IMR-90 (cell line): ENCODE data around the gene PEX10. TPM values are rescaled to one million over a fixed set of nuclear protein-coding genes. Genes with fewer than 3 reads are reported as not detected.

Experiments used
- ATAC-seq: fragments of 200-7000 bp; cut with Tn5 transposase; 2 replicates; pipeline ENCODE4 v1.9.1; 2020; ENCODE audit warnings: low read depth, mild to moderate bottlenecking, moderate library complexity
- BruUV-seq: library from RNA; stranded (reverse); fragments of 400-500 nt; replicated peaks from 2 replicates; lab custom pipeline; 2021; lab: Mats Ljungman, UMichigan
- CTCF ChIA-PET: fragments of 300-600 bp; formaldehyde crosslinking; extraction: SDS; loops from one replicate; lab custom pipeline; 2021; ENCODE audit warnings: antibody characterized with exemption; lab: Yijun Ruan, JAX
- POLR2A ChIA-PET: fragments of 300-600 bp; sonication (Branson Sonifier 250); formaldehyde crosslinking; loops from one replicate; lab custom pipeline; 2022; ENCODE audit warnings: antibody characterized with exemption; ENCODE audit not compliant: unreplicated experiment; lab: Charles Lee
- DNase-seq: peaks from one replicate; pipeline ENCODE4 v3.0.0; 2013
- H2AFZ ChIP-seq: replicated peaks from 2 replicates; pipeline ENCODE3; 2013; ENCODE audit warnings: low read length, mild to moderate bottlenecking; ENCODE audit not compliant: poor library complexity
- H2AK5ac ChIP-seq: 2 replicates; pipeline ENCODE4 v1.6.1; 2013; ENCODE audit warnings: low read depth, low read length, inconsistent platforms
- H2AK9ac ChIP-seq: replicated peaks from 2 replicates; pipeline ENCODE3; 2013; ENCODE audit warnings: mild to moderate bottlenecking, low read depth, low read length, moderate library complexity; ENCODE audit not compliant: poor library complexity
- H2BK120ac ChIP-seq: 2 replicates; pipeline ENCODE4 v1.6.1; 2013; ENCODE audit warnings: low read depth, low read length, inconsistent platforms
- H2BK15ac ChIP-seq: 3 replicates; pipeline ENCODE4 v1.6.1; 2013; ENCODE audit warnings: low read depth, low read length, inconsistent platforms
- H2BK20ac ChIP-seq: 2 replicates; pipeline ENCODE4 v1.6.1; 2013; ENCODE audit warnings: low read depth, mild to moderate bottlenecking, inconsistent platforms, low read length, moderate library complexity
- H2BK5ac ChIP-seq: 2 replicates; pipeline ENCODE4 v1.6.1; 2013; ENCODE audit warnings: mild to moderate bottlenecking, low read depth, low read length, inconsistent platforms; ENCODE audit not compliant: poor library complexity, severe bottlenecking
- H3K14ac ChIP-seq: replicated peaks from 2 replicates; pipeline ENCODE4 v1.6.1; 2013; ENCODE audit warnings: low read depth, low read length, inconsistent platforms
- H3K18ac ChIP-seq: 2 replicates; pipeline ENCODE4 v1.6.1; 2013; ENCODE audit warnings: low read depth, low read length, control low read depth
- H3K23ac ChIP-seq: 2 replicates; pipeline ENCODE4 v1.6.1; 2013; ENCODE audit warnings: low read depth, low read length, inconsistent platforms
- H3K27ac ChIP-seq: 2 replicates; pipeline ENCODE4 v1.5.1; 2013; ENCODE audit warnings: mild to moderate bottlenecking, control low read depth, low read length; ENCODE audit not compliant: insufficient read depth
- H3K27me3 ChIP-seq: 2 replicates; pipeline ENCODE4 v1.6.1; 2013; ENCODE audit warnings: low read length; ENCODE audit not compliant: control insufficient read depth, insufficient read depth
- H3K36me3 ChIP-seq: 2 replicates; pipeline ENCODE4 v1.6.1; 2013; ENCODE audit warnings: low read length, mixed read lengths; ENCODE audit not compliant: control insufficient read depth, insufficient read depth
- H3K4ac ChIP-seq: 2 replicates; pipeline ENCODE4 v1.6.1; 2013; ENCODE audit warnings: low read depth, low read length, inconsistent platforms
- H3K4me1 ChIP-seq: 2 replicates; pipeline ENCODE4 v1.6.1; 2013; ENCODE audit warnings: low read length, mixed read lengths; ENCODE audit not compliant: control insufficient read depth, insufficient read depth
- H3K4me2 ChIP-seq: 2 replicates; pipeline ENCODE4 v1.6.1; 2013; ENCODE audit warnings: low read depth, mild to moderate bottlenecking, control low read depth, low read length, moderate library complexity
- H3K4me3 ChIP-seq: 2 replicates; pipeline ENCODE4 v1.5.1; 2013; ENCODE audit warnings: low read depth, mild to moderate bottlenecking, control low read depth, low read length, moderate library complexity; ENCODE audit not compliant: insufficient read depth
- H3K56ac ChIP-seq: 2 replicates; pipeline ENCODE4 v1.6.1; 2013; ENCODE audit warnings: low read length, inconsistent platforms; ENCODE audit not compliant: insufficient read depth; ENCODE audit errors: extremely low read depth
- H3K79me1 ChIP-seq, 2 experiments: 2 replicates each; pipeline ENCODE4 v1.6.1; 2013; ENCODE audit warnings: low read length in 2 of 2, inconsistent platforms in 1 of 2, low read depth in 1 of 2
- H3K9ac ChIP-seq: 2 replicates; pipeline ENCODE4 v1.6.1; 2013; ENCODE audit warnings: low read depth, low read length, control low read depth
- H3K9me1 ChIP-seq: 2 replicates; pipeline ENCODE4 v1.6.1; 2013; ENCODE audit warnings: low read length, inconsistent platforms; ENCODE audit not compliant: insufficient read depth
- H3K9me3 ChIP-seq: 2 replicates; pipeline ENCODE4 v1.6.1; 2013; ENCODE audit warnings: low read length; ENCODE audit not compliant: control insufficient read depth, insufficient read depth
- H4K20me1 ChIP-seq: 2 replicates; pipeline ENCODE4 v1.6.1; 2013; ENCODE audit warnings: low read length, inconsistent platforms; ENCODE audit not compliant: insufficient read depth
- H4K5ac ChIP-seq: 2 replicates; pipeline ENCODE4 v1.6.1; 2013; ENCODE audit warnings: mild to moderate bottlenecking, low read depth, low read length, control low read depth
- H4K8ac ChIP-seq, 2 experiments: 2 replicates each; pipeline ENCODE4 v1.6.1; 2013; ENCODE audit warnings: low read depth in 2 of 2, low read length in 2 of 2, control low read depth in 1 of 2, inconsistent platforms in 1 of 2
- H4K91ac ChIP-seq: 2 replicates; pipeline ENCODE4 v1.6.1; 2013; ENCODE audit warnings: low read depth, low read length, inconsistent platforms; ENCODE audit not compliant: insufficient read depth
- BHLHE40 ChIP-seq: fragments of 150-350 bp; IDR thresholded peaks from 2 replicates; pipeline ENCODE4 v1.6.1; 2016; ENCODE audit warnings: mild to moderate bottlenecking, low read depth, low read length
- CEBPB ChIP-seq: IDR thresholded peaks from 2 replicates; pipeline ENCODE4 v1.6.1; 2012; ENCODE audit warnings: low read depth, low read length, improper control_type of control experiment
- CHD1 ChIP-seq: IDR thresholded peaks from 2 replicates; pipeline ENCODE4 v1.6.1; 2012; ENCODE audit warnings: low read depth, low read length, improper control_type of control experiment
- FOS ChIP-seq: fragments of 150-350 bp; IDR thresholded peaks from 2 replicates; pipeline ENCODE4 v1.6.1; 2016; ENCODE audit warnings: low read depth, low read length
- MAFK ChIP-seq: IDR thresholded peaks from 2 replicates; pipeline ENCODE4 v1.6.1; 2012; ENCODE audit warnings: low read depth, low read length, improper control_type of control experiment
- MXI1 ChIP-seq: IDR thresholded peaks from 2 replicates; pipeline ENCODE4 v1.6.1; 2012; ENCODE audit warnings: low read depth, mild to moderate bottlenecking, low read length, moderate library complexity, borderline replicate concordance
- POLR2A ChIP-seq: IDR thresholded peaks from 2 replicates; pipeline ENCODE4 v1.6.1; 2012; ENCODE audit warnings: mild to moderate bottlenecking, low read depth, low read length
- RAD21 ChIP-seq: IDR thresholded peaks from 2 replicates; pipeline ENCODE4 v1.6.1; 2012; ENCODE audit warnings: low read length, improper control_type of control experiment
- RCOR1 ChIP-seq: IDR thresholded peaks from 2 replicates; pipeline ENCODE4 v1.6.1; 2012; ENCODE audit warnings: mild to moderate bottlenecking, low read length, improper control_type of control experiment; ENCODE audit not compliant: insufficient replicate concordance
- RFX5 ChIP-seq: IDR thresholded peaks from 2 replicates; pipeline ENCODE4 v1.8.0; 2012; ENCODE audit warnings: low read depth, mild to moderate bottlenecking, low read length, moderate library complexity
- SMC3 ChIP-seq: fragments of 150-350 bp; IDR thresholded peaks from 2 replicates; pipeline ENCODE4 v1.6.1; 2016; ENCODE audit warnings: low read depth, mild to moderate bottlenecking, antibody characterized with exemption, low read length, moderate library complexity
- WGBS, 2 experiments: methylation state at CpG; one replicate each; pipeline versions ENCODE4 v1.1.5 to v1.1.7; 2013; ENCODE audit warnings: missing lambda C conversion rate in 2 of 2; ENCODE audit not compliant: insufficient read length in 1 of 2; ENCODE audit errors: extremely low coverage in 2 of 2; 5-methylcytosine and 5-hydroxymethylcytosine counted together
- dilution Hi-C: fragments of 300-500 bp; cut with HindIII; formaldehyde crosslinking; loops from one replicate; pipeline ENCODE4 v1.14.3; 2018; ENCODE audit warnings: low sequenced_read_pairs; ENCODE audit not compliant: unreplicated experiment
- in situ Hi-C: fragments of 300-500 bp; cut with MboI; formaldehyde crosslinking; loops from 3 replicates; pipeline ENCODE4 v1.14.3; 2019; ENCODE audit warnings: low sequenced_read_pairs, inconsistent platforms, mixed read lengths
- intact Hi-C: fragments of 100-400 bp; cut with micrococcal nuclease; formaldehyde crosslinking; loops from 2 replicates; pipeline ENCODE4 v1.10.0; 2022
- polyA plus RNA-seq, 3 experiments: library from polyadenylated mRNA; depleted of rRNA; stranded (reverse); fragments of >200 nt; gene quantifications; 2 replicates each; pipeline ENCODE4 v1.2.3, GENCODE V29; 2012; ENCODE audit warnings: low replicate concordance in 1 of 3
- total RNA-seq: library from RNA; depleted of rRNA; stranded (reverse); fragments of >200 nt; gene quantifications from 2 replicates; pipeline ENCODE4 v1.2.3, GENCODE V29; 2012
- TF ChIP-seq, protein P1 (sequence below): fragments of 150-350 bp; IDR thresholded peaks from 2 replicates; pipeline ENCODE4 v1.6.1; 2016; ENCODE audit warnings: low read depth, mild to moderate bottlenecking, low read length, moderate library complexity, borderline replicate concordance
- TF ChIP-seq, protein P2 (sequence below): conservative IDR thresholded peaks from 2 replicates; pipeline ENCODE4 v1.5.1; 2012; ENCODE audit warnings: mild to moderate bottlenecking, low read depth, low read length, improper control_type of control experiment
- TF ChIP-seq, protein P3 (sequence below): fragments of 150-350 bp; IDR thresholded peaks from 2 replicates; pipeline ENCODE4 v1.6.1; 2017; ENCODE audit warnings: mild to moderate bottlenecking, antibody characterized with exemption, low read length, low read depth

Gene PEX10
- total and polyA plus RNA-seq, 2 of the 4 experiments (the other 2 are of a cell fraction), result 16.9 to 19.7 TPM

DNA sequence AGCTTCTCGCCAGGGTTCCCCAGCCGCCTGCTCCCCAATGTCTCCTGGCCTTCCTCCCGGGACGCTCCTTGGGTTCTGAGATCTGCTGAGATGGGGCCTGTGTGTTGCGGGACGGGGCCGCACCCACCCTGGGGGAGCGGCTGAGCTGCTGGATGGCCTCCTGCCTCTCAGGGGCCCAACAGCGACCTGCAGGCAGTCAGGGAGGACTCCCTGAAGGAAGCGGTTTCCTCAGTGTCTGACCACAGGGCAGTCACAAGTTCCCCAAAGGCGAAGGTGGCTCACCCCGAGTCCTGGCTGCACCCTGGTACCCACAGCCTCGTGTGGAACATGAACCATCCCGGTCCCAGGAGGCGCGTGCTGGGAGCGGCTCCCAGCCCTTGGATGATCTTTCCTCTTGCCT, 45.1 kb upstream of the PEX10 start:
- CTCF ChIA-PET, result no interaction called here
- Histone ChIP-seq H3K27me3 (peaks cover 2% of the 10 kb centered on the region), H3K4ac (no peak overlapping the region), H4K20me1 (no peaks in the 10 kb centered on the region), H2BK20ac (peak overlapping the region; percentile 53; the same call in 1 of the 2 replicates), H2BK5ac (no peak overlapping the region), H3K9me3 (no peaks in the 10 kb centered on the region), H2BK15ac (no peak overlapping the region), H3K79me1 (peaks cover 0 to 8% of the 10 kb centered on the region in 2 experiments; a peak in 1 of 4 replicates), H4K91ac (no peak overlapping the region), H3K56ac (no peak overlapping the region), H2AFZ (no peak overlapping the region), H2AK5ac (no peak overlapping the region), H3K4me3 (no peak overlapping the region), H3K9ac (no peak overlapping the region), H2AK9ac (no peak overlapping the region), H3K18ac (no peak overlapping the region), H4K5ac (no peak overlapping the region), H3K23ac (no peak overlapping the region), H3K36me3 (no peaks in the 10 kb centered on the region), H3K14ac (no peak overlapping the region), H2BK120ac (no peak overlapping the region), H3K9me1 (0 out of 2 replicates have a peak, but pooled peaks cover 6% of the 10 kb centered on the region), H3K27ac (no peak overlapping the region), H3K4me1 (peaks cover 8% of the 10 kb centered on the region), H4K8ac (no peak overlapping the region), H3K4me2 (no peak overlapping the region)
- no peak for TF ChIP-seq RAD21
- no peak for TF ChIP-seq POLR2A
- no peak for TF ChIP-seq BHLHE40
- TF ChIP-seq CHD1, result no peak
- no peak for TF ChIP-seq FOS
- TF ChIP-seq RCOR1, result no peak
- no peak for TF ChIP-seq CEBPB
- TF ChIP-seq, protein P1, sequence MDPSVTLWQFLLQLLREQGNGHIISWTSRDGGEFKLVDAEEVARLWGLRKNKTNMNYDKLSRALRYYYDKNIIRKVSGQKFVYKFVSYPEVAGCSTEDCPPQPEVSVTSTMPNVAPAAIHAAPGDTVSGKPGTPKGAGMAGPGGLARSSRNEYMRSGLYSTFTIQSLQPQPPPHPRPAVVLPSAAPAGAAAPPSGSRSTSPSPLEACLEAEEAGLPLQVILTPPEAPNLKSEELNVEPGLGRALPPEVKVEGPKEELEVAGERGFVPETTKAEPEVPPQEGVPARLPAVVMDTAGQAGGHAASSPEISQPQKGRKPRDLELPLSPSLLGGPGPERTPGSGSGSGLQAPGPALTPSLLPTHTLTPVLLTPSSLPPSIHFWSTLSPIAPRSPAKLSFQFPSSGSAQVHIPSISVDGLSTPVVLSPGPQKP, result no peak
- TF ChIP-seq SMC3, result no peak
- TF ChIP-seq, protein P2, sequence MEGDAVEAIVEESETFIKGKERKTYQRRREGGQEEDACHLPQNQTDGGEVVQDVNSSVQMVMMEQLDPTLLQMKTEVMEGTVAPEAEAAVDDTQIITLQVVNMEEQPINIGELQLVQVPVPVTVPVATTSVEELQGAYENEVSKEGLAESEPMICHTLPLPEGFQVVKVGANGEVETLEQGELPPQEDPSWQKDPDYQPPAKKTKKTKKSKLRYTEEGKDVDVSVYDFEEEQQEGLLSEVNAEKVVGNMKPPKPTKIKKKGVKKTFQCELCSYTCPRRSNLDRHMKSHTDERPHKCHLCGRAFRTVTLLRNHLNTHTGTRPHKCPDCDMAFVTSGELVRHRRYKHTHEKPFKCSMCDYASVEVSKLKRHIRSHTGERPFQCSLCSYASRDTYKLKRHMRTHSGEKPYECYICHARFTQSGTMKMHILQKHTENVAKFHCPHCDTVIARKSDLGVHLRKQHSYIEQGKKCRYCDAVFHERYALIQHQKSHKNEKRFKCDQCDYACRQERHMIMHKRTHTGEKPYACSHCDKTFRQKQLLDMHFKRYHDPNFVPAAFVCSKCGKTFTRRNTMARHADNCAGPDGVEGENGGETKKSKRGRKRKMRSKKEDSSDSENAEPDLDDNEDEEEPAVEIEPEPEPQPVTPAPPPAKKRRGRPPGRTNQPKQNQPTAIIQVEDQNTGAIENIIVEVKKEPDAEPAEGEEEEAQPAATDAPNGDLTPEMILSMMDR, result no peak
- no peak for TF ChIP-seq MAFK
- no peak for TF ChIP-seq RFX5
- TF ChIP-seq, protein P3, sequence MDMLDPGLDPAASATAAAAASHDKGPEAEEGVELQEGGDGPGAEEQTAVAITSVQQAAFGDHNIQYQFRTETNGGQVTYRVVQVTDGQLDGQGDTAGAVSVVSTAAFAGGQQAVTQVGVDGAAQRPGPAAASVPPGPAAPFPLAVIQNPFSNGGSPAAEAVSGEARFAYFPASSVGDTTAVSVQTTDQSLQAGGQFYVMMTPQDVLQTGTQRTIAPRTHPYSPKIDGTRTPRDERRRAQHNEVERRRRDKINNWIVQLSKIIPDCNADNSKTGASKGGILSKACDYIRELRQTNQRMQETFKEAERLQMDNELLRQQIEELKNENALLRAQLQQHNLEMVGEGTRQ, result no peak
- TF ChIP-seq MXI1, result no peak
- intact Hi-C loops (no loop called here), dilution Hi-C loops (no loop called here), in situ Hi-C loops (no loop called here)
- POLR2A ChIA-PET, result no interaction called here
- BruUV-seq, result no TSS peak
- ATAC-seq (no peak), DNase-seq (no peak)
- 89% methylated on average over 10 of the region's 17 CpGs; no CpG with 5 or more reads in 1 of the 2 experiments for WGBS, 2 experiments
